ENCODE data around the gene LPCAT1.

- TF ChIP-seq CTCF (IDR thresholded peaks at IDR 0.05) = no peak
- TF ChIP-seq POLR2A (IDR thresholded peaks at IDR 0.05) = no peak
Observed at GRCh38 chr5:1498623-1499416, 24.9 kb downstream of the LPCAT1 start.

Measured in testis (tissue), 2 donors.